GM12878 (cell line): ENCODE data around the gene FCER1G. TPM values are rescaled to one million over a fixed set of nuclear protein-coding genes. Genes with fewer than 3 reads are reported as not detected.
A peak's percentile ranks its signal among the peaks of the same experiment; 100 is the strongest.

ENCODE experiments used
- ETV6 ChIP-seq, 2 experiments: fragments of 450-650 bp in 1 of 2; IDR thresholded peaks in 1 of 2; conservative IDR thresholded peaks in 1 of 2; 2 replicates each; pipeline ENCODE4 v1.6.1; 2014; ENCODE audit warnings: antibody characterized with exemption in 1 of 2, borderline replicate concordance in 1 of 2, low read depth in 1 of 2, mild to moderate bottlenecking in 1 of 2, moderate library complexity in 1 of 2
- FOXK2 ChIP-seq: fragments of 450-650 bp; IDR thresholded peaks from 2 replicates; pipeline ENCODE4 v1.6.1; 2017; ENCODE audit warnings: mild to moderate bottlenecking, moderate library complexity
- MTA2 ChIP-seq: fragments of 450-650 bp; IDR thresholded peaks from 2 replicates; pipeline ENCODE4 v1.6.1; 2016; ENCODE audit warnings: low read depth, mild to moderate bottlenecking, moderate library complexity
- MXI1 ChIP-seq: fragments of 150-350 bp; IDR thresholded peaks from 2 replicates; pipeline ENCODE4 v1.6.1; 2011; ENCODE audit warnings: low read depth, mild to moderate bottlenecking, inconsistent platforms, low read length, improper control_type of control experiment
- MYC ChIP-seq: IDR thresholded peaks from 2 replicates; pipeline ENCODE4 v1.6.1; 2011; ENCODE audit warnings: mild to moderate bottlenecking, low read length, moderate library complexity, inconsistent platforms; ENCODE audit not compliant: insufficient read depth, insufficient replicate concordance, insufficient read length, severe bottlenecking
- NFIC ChIP-seq: IDR thresholded peaks from 2 replicates; pipeline ENCODE4 v1.6.1; 2012; ENCODE audit warnings: low read depth, mild to moderate bottlenecking, inconsistent platforms, low read length, moderate library complexity
- NFXL1 ChIP-seq: fragments of 450-650 bp; IDR thresholded peaks from 2 replicates; pipeline ENCODE4 v1.6.1; 2017; ENCODE audit warnings: antibody characterized with exemption, mild to moderate bottlenecking, borderline replicate concordance
- NR2F1 ChIP-seq: fragments of 450-650 bp; conservative IDR thresholded peaks from 2 replicates; pipeline ENCODE4 v1.6.1; 2017; ENCODE audit warnings: mild to moderate bottlenecking
- PAX8 ChIP-seq: fragments of 450-650 bp; IDR thresholded peaks from 2 replicates; pipeline ENCODE4 v1.6.1; 2017; ENCODE audit warnings: mild to moderate bottlenecking, moderate library complexity
- RB1 ChIP-seq: fragments of 450-650 bp; formaldehyde crosslinking; IDR thresholded peaks from 2 replicates; pipeline ENCODE4 v1.6.1; 2017; ENCODE audit warnings: mild to moderate bottlenecking, borderline replicate concordance
- SMAD5 ChIP-seq: IDR thresholded peaks from 2 replicates; pipeline ENCODE4 v1.6.1; 2016; ENCODE audit warnings: antibody characterized with exemption, low read depth
- TBL1XR1 ChIP-seq: IDR thresholded peaks from 2 replicates; pipeline ENCODE4 v1.6.1; 2012; ENCODE audit warnings: low read depth, low read length, improper control_type of control experiment
- polyA plus RNA-seq, 11 experiments: library from polyadenylated mRNA; depleted of rRNA in 4 of 11; unstranded in 6 of 11; stranded (reverse) in 5 of 11; fragments of >200 nt; fragmentation: Nextera tagmentation in 4 of 11; fragmentation: Illumina TruSeq in 1 of 11; extraction: Ambion mirVana in 4 of 11; extraction: Trizol in 1 of 11; gene quantifications; 1 replicate in 1 of 11; 2 replicates in 10 of 11; pipeline versions ENCODE4 v1.2.1 to v1.2.3, GENCODE V29; 2011 to 2016; ENCODE audit warnings: inconsistent platforms in 2 of 11, missing spikeins in 2 of 11, low read depth in 1 of 11
- total RNA-seq, 4 experiments: library from RNA; depleted of rRNA in 3 of 4; stranded (reverse); fragments of >200 nt in 3 of 4; fragmentation: Illumina TruSeq in 1 of 4; extraction: Trizol in 1 of 4; gene quantifications; 2 replicates each; pipeline versions ENCODE4 v1.2.1 to v1.2.3, GENCODE V29; 2013 to 2021
- TF ChIP-seq, protein P1 (sequence below): fragments of 450-650 bp; IDR thresholded peaks from 2 replicates; pipeline ENCODE4 v1.6.1; 2017; ENCODE audit warnings: mild to moderate bottlenecking, low read depth, inconsistent platforms; ENCODE audit not compliant: poor library complexity, severe bottlenecking
- TF ChIP-seq, protein P2 (sequence below): fragments of 450-650 bp; conservative IDR thresholded peaks from 2 replicates; pipeline ENCODE4 v1.6.1; 2017; ENCODE audit warnings: mild to moderate bottlenecking, moderate library complexity
- TF ChIP-seq, protein P3 (sequence below): fragments of 450-650 bp; IDR thresholded peaks from 2 replicates; pipeline ENCODE4 v1.6.1; 2017; ENCODE audit warnings: low read depth, mild to moderate bottlenecking, moderate library complexity
- TF ChIP-seq, protein P4 (sequence below): fragments of 450-650 bp; IDR thresholded peaks from 2 replicates; pipeline ENCODE4 v1.6.1; 2017; ENCODE audit warnings: mild to moderate bottlenecking, moderate library complexity
- TF ChIP-seq, protein P5 (sequence below): fragments of 150-350 bp; IDR thresholded peaks from 2 replicates; pipeline ENCODE4 v1.6.1; 2014; ENCODE audit warnings: mild to moderate bottlenecking, low read depth, low read length

FCER1G gene
- total and polyA plus RNA-seq, 10 of the 15 experiments (the other 5 are each of a cell fraction or from before 2014, with no cell fraction given): 0.40 to 1.9 (median 0.89) TPM

DNA sequence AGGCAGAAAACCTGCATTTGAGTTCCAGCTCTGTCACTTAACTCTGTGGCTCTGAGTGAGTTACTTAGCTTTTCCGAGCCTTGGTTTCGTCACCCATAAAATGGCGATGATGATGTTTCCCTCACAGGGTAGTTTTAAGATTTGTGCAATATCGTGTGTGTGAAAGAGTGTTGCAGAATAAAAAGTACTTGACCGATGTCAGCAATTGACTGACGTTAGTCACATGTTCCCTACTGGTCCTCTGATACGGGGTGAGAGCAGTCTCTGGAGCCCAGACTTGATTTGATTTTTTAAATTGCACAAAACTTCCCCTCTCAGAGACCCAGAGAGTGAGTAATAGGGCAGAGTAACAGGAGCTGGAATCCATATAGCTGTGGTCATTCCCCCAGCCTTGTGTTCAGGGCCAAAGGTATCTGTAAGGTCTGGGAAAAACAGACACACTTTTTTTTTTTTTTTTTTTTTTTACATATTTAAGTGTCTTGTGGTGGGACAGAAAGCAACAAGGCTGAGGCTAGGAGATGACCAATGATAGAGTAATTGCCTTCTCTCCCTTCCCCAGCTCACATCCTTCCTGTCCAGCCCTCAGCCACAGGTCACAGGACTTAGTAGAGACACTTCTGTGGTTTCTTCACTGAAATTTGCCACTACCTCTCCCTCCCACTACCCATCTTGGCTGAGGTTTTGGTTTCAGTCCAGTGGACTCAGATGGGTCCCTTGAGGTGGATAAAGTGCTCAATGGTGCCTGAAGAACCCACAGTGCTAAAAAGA, 2.0 kb downstream of the FCER1G start (continued):
- TF ChIP-seq TBL1XR1 (no peak), PAX8 (no peak), NFXL1 (no peak), MXI1 (0 out of 2 replicates have a peak, but pooled peaks have one; percentile 22), ETV6 (conservative IDR thresholded peaks at IDR 0.05 in 1 of 2, IDR thresholded peaks at IDR 0.05 in 1 of 2; ENCODE audit: borderline replicate concordance in 1 of 2, low read depth in 1 of 2) (peak in 1 of 2 experiments; percentile 49; a peak in 1 of 4 replicates), MYC (no peak), MTA2 (peak; percentile 85), FOXK2 (no peak), NR2F1 (peak; percentile 70), SMAD5 (no peak), NFIC (peak; percentile 59; the same call in 1 of the 2 replicates), RB1 (no peak)
- TF ChIP-seq, protein P1, sequence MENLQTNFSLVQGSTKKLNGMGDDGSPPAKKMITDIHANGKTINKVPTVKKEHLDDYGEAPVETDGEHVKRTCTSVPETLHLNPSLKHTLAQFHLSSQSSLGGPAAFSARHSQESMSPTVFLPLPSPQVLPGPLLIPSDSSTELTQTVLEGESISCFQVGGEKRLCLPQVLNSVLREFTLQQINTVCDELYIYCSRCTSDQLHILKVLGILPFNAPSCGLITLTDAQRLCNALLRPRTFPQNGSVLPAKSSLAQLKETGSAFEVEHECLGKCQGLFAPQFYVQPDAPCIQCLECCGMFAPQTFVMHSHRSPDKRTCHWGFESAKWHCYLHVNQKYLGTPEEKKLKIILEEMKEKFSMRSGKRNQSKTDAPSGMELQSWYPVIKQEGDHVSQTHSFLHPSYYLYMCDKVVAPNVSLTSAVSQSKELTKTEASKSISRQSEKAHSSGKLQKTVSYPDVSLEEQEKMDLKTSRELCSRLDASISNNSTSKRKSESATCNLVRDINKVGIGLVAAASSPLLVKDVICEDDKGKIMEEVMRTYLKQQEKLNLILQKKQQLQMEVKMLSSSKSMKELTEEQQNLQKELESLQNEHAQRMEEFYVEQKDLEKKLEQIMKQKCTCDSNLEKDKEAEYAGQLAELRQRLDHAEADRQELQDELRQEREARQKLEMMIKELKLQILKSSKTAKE: peak; percentile 60
- TF ChIP-seq, protein P2, sequence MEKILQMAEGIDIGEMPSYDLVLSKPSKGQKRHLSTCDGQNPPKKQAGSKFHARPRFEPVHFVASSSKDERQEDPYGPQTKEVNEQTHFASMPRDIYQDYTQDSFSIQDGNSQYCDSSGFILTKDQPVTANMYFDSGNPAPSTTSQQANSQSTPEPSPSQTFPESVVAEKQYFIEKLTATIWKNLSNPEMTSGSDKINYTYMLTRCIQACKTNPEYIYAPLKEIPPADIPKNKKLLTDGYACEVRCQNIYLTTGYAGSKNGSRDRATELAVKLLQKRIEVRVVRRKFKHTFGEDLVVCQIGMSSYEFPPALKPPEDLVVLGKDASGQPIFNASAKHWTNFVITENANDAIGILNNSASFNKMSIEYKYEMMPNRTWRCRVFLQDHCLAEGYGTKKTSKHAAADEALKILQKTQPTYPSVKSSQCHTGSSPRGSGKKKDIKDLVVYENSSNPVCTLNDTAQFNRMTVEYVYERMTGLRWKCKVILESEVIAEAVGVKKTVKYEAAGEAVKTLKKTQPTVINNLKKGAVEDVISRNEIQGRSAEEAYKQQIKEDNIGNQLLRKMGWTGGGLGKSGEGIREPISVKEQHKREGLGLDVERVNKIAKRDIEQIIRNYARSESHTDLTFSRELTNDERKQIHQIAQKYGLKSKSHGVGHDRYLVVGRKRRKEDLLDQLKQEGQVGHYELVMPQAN: no peak
- TF ChIP-seq, protein P3, sequence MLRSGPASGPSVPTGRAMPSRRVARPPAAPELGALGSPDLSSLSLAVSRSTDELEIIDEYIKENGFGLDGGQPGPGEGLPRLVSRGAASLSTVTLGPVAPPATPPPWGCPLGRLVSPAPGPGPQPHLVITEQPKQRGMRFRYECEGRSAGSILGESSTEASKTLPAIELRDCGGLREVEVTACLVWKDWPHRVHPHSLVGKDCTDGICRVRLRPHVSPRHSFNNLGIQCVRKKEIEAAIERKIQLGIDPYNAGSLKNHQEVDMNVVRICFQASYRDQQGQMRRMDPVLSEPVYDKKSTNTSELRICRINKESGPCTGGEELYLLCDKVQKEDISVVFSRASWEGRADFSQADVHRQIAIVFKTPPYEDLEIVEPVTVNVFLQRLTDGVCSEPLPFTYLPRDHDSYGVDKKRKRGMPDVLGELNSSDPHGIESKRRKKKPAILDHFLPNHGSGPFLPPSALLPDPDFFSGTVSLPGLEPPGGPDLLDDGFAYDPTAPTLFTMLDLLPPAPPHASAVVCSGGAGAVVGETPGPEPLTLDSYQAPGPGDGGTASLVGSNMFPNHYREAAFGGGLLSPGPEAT: peak; percentile 86
- TF ChIP-seq, protein P4, sequence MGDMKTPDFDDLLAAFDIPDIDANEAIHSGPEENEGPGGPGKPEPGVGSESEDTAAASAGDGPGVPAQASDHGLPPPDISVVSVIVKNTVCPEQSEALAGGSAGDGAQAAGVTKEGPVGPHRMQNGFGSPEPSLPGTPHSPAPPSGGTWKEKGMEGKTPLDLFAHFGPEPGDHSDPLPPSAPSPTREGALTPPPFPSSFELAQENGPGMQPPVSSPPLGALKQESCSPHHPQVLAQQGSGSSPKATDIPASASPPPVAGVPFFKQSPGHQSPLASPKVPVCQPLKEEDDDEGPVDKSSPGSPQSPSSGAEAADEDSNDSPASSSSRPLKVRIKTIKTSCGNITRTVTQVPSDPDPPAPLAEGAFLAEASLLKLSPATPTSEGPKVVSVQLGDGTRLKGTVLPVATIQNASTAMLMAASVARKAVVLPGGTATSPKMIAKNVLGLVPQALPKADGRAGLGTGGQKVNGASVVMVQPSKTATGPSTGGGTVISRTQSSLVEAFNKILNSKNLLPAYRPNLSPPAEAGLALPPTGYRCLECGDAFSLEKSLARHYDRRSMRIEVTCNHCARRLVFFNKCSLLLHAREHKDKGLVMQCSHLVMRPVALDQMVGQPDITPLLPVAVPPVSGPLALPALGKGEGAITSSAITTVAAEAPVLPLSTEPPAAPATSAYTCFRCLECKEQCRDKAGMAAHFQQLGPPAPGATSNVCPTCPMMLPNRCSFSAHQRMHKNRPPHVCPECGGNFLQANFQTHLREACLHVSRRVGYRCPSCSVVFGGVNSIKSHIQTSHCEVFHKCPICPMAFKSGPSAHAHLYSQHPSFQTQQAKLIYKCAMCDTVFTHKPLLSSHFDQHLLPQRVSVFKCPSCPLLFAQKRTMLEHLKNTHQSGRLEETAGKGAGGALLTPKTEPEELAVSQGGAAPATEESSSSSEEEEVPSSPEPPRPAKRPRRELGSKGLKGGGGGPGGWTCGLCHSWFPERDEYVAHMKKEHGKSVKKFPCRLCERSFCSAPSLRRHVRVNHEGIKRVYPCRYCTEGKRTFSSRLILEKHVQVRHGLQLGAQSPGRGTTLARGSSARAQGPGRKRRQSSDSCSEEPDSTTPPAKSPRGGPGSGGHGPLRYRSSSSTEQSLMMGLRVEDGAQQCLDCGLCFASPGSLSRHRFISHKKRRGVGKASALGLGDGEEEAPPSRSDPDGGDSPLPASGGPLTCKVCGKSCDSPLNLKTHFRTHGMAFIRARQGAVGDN: 0 out of 2 replicates have a peak, but pooled peaks have one; percentile 14
- TF ChIP-seq, protein P5, sequence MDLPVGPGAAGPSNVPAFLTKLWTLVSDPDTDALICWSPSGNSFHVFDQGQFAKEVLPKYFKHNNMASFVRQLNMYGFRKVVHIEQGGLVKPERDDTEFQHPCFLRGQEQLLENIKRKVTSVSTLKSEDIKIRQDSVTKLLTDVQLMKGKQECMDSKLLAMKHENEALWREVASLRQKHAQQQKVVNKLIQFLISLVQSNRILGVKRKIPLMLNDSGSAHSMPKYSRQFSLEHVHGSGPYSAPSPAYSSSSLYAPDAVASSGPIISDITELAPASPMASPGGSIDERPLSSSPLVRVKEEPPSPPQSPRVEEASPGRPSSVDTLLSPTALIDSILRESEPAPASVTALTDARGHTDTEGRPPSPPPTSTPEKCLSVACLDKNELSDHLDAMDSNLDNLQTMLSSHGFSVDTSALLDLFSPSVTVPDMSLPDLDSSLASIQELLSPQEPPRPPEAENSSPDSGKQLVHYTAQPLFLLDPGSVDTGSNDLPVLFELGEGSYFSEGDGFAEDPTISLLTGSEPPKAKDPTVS: no peak
